ENCODE results near the gene ZBTB40.

The ZBTB40 gene

GRCh38 chr1:22434717-22435116 lies 16.9 kb upstream of the ZBTB40 start:
- DNase-seq (ENCODE audit: low spot score) = no peak

GRCh38 chr1:22436948-22437347 lies 14.7 kb upstream of the ZBTB40 start:
- no peak for DNase-seq (ENCODE audit: low spot score)

GRCh38 chr1:22437573-22437972 lies 14.1 kb upstream of the ZBTB40 start:
- DNase-seq (ENCODE audit: low spot score) = no peak

GRCh38 chr1:22440582-22440981 lies 11.1 kb upstream of the ZBTB40 start:
- no peak for DNase-seq (ENCODE audit: low spot score)

GRCh38 chr1:22442212-22442894 lies 9.3 kb upstream of the ZBTB40 start:
- DNase-seq (ENCODE audit: low spot score) = no peak

- DNase-seq (ENCODE audit: low spot score) = no peak
These were observed 8.3 kb upstream of the ZBTB40 start for GRCh38 chr1:22443332-22443731.

GRCh38 chr1:22444856-22445255 lies 6.8 kb upstream of the ZBTB40 start:
- DNase-seq (ENCODE audit: low spot score) = no peak

GRCh38 chr1:22447621-22448111 lies 4.0 kb upstream of the ZBTB40 start:
- no peak for DNase-seq (ENCODE audit: low spot score)

- no peak for DNase-seq (ENCODE audit: low spot score)
These were observed 2.0 kb upstream of the ZBTB40 start for GRCh38 chr1:22449636-22450035.

GRCh38 chr1:22450351-22451021 lies 1.2 kb upstream of the ZBTB40 start:
- DNase-seq (ENCODE audit: low spot score) = no peak

- peak; percentile 67 for DNase-seq (ENCODE audit: low spot score)
These were observed 868 bp downstream of the ZBTB40 start for GRCh38 chr1:22452481-22452957.

- DNase-seq (ENCODE audit: low spot score) = no peak
These were observed 1.5 kb downstream of the ZBTB40 start for GRCh38 chr1:22453181-22453580.

- no peak for DNase-seq (ENCODE audit: low spot score)
These were observed 2.9 kb downstream of the ZBTB40 start for GRCh38 chr1:22454476-22455056.

- no peak for DNase-seq (ENCODE audit: low spot score)
These were observed 5.7 kb downstream of the ZBTB40 start for GRCh38 chr1:22457345-22457744.

- no peak for DNase-seq (ENCODE audit: low spot score)
These were observed 6.2 kb downstream of the ZBTB40 start for GRCh38 chr1:22457836-22458235.

GRCh38 chr1:22461100-22461499 lies 9.4 kb downstream of the ZBTB40 start:
- no peak for DNase-seq (ENCODE audit: low spot score)

GRCh38 chr1:22461678-22462527 lies 10.3 kb downstream of the ZBTB40 start:
- DNase-seq (ENCODE audit: low spot score) = no peak

GRCh38 chr1:22462928-22463327 lies 11.3 kb downstream of the ZBTB40 start:
- DNase-seq (ENCODE audit: low spot score) = no peak

GRCh38 chr1:22465015-22465565 lies 13.4 kb downstream of the ZBTB40 start:
- DNase-seq (ENCODE audit: low spot score) = no peak

GRCh38 chr1:22465671-22466070 lies 14.0 kb downstream of the ZBTB40 start:
- DNase-seq (ENCODE audit: low spot score) = no peak

- DNase-seq (ENCODE audit: low spot score) = peak; percentile 40
These were observed 18.6 kb downstream of the ZBTB40 start for GRCh38 chr1:22470227-22470626.

- DNase-seq (ENCODE audit: low spot score) = no peak
These were observed 19.4 kb downstream of the ZBTB40 start for GRCh38 chr1:22471078-22471477.

Data from Ammon's horn (tissue), 1 donor.